Measurements from ENCODE around the gene MAN2A1. TPM values are rescaled to one million over a fixed set of nuclear protein-coding genes. Genes with fewer than 3 reads are reported as not detected.
"Not testable (repeated sequence)": the region's sequence is repeated elsewhere in the genome, so short reads cannot be mapped to it uniquely, and the experiment has no call there.

The MAN2A1 gene
- total RNA-seq, 1 experiment from 2014 or later, result 75.3 TPM

DNA sequence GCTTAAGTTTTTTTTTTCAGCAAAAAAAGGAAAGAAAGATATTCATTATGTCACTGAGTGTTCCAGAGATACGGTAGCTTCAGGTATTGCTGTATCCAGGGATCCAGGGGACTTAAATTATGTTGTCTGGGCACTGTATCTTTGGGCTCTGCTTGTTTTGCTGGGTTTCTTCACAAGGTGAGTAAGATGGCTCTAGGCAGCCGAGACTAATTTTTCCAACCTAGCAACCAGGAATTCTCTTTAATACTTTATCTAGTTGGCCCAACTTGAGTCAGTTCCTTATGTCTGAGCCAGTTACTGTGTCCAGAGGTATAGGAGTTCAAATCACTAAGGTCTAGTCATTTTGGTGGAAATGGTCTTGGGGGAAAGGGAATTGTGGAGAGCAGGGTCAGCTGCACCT lies 66.0 kb downstream of the MAN2A1 start:
- no peak for DNase-seq (ENCODE audit: low spot score)

DNA sequence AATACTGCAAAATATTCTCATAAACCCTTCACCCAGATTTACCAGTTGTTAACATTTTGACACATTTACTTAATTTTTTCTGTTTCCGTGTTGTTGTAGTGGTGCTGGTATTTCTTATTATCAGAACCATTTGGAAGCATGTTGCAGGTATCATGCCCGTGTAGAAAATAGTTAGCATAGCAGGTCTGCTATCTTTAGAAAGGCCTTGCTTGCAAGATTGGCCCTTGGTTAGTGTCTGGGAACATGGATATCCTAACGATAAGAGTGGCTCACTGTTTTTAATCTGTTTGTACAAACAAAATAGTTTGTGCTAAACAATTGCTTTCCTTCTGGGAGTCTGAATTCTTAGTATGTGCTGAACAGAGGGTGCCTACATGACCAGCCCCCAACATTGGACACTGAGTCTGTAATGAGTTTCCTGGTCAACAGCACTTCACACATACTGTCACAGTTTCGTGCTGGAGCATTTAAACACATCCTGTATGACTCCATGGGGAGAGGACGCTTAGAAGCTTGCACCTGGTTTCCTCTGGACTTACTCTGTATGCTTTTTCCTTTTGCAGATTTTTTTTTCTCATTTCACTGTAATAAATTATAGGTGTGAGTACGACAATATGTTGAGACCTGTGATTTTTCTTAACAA lies 66.9 kb downstream of the MAN2A1 start:
- no peak for DNase-seq (ENCODE audit: low spot score)

DNA sequence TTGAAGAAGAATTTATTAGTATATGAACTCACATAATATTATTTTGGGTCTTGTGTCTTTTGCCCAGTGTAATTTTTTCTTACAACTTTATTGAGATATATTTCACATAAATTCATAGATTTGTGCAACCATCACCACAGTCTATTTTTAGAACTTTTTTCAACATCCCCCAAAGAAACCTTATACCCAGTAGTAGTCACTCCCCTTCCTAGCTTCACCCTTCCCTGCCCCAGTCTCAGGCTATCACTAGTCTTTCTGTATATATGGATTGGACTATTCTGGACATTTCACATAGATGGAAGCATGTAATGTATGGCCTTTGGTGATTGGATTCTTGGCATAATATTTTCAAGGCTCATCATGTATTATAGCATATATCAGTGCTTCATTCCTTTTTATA lies 67.8 kb downstream of the MAN2A1 start:
- DNase-seq (ENCODE audit: low spot score), result no peak

DNA sequence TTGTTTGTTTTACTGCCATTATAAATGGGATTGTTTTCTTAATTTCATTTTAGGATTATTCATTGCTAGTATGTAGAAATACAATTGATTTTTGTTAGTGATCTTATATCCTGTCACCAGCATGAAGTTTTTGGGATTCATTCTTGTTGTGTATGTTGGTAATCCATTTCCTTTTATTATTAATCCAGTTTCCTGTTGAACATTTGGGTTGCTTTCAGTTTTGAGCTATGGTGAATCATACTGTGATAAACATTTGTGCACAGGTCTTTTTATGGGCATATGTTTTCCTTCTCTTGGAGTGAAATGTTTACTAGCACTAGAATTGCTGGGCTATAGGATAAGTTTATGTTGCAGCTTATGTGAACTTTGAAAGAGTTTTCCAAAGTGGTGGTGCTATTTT lies 69.6 kb downstream of the MAN2A1 start:
- peak; percentile 16 for DNase-seq (ENCODE audit: low spot score)

DNA sequence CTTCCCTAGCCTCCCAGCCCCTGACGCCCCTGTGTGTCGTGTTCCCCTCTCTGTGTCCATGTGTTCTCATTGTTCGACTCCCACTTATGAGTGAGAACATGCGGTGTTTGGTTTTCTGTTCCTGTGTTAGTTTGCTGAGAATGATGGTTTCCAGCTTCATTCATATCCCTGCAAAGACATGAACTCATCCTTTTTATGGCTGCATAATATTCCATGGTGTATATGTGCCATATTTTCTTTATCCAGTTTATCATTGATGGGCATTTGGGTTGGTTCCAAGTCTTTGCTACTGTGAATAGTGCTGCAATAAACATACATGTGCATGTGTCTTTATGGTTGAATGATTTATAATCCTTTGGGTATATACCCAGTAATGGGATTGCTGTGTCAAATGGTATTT lies 70.4 kb downstream of the MAN2A1 start:
- not testable (repeated sequence) for DNase-seq (ENCODE audit: low spot score)

DNA sequence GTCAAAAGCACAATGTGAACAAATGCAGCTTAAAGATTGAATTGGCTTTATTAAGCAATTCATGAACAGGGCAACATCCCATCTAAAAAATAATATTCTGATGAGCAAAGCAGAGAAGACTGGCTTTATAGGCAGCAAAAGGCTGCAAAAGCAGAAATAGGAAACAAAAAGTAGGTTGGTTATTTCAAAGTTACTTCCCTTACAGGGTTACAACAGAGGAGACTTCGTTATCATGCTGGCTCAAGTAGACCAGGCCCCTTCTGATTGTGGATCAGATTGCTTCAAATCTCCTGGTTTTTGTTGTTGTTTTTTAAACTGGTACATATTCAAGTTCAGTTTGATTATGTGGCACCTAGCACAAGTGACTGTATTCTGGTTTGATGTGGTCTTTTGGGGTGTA lies 73.1 kb downstream of the MAN2A1 start:
- no peak for DNase-seq (ENCODE audit: low spot score)

DNA sequence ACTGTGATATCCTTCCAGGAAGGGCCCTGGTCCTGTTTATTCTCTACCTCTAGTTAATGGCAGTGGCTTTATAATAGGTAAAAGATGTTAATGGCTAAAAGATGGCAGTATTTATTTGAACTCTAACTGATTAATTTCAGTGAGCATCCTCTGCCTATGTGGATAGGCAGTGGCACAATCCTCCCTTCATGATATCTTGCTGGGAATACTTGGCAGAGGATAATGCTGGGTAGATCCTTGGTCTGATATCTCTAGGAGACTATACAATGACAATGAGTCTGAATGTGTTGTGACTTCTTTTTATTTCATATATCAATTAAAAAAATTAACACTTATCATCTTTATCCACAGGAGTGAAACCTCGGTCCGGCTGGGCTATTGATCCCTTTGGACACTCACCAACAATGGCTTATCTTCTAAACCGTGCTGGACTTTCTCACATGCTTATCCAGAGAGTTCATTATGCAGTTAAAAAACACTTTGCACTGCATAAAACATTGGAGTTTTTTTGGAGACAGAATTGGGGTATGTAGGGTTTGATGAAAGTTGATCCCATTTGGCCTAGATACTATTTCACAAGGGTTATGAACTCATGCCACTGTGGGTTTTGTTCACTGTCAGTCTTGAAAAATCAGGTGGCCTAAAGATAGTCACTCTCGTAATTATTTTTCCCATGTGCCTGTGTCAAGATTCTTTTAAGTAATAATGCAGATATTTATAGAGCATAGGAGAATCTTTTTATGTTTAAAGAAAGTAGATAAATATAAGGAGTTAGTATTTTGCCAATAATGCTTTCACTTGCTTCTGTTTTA lies 77.7 kb downstream of the MAN2A1 start:
- DNase-seq (ENCODE audit: low spot score), result no peak

DNA sequence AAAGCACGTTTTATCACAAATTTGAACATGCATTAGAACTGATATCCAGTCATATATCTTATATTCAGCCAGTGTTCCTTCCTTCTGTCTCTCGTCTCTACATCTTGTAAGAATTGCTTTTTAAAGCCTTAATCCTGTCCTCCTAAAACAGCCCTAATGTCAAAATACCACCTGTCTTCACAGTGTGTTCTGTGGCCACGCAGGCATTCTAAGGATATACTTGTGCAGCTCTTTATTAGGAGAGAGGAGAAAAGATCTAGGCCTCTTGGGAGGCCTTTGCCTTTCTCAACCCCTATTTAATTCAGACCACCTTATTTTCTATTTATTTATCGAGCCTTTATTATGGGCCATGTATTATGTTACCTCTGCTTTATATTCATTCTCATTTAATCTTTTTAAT lies 78.3 kb downstream of the MAN2A1 start:
- no peak for DNase-seq (ENCODE audit: low spot score)

DNA sequence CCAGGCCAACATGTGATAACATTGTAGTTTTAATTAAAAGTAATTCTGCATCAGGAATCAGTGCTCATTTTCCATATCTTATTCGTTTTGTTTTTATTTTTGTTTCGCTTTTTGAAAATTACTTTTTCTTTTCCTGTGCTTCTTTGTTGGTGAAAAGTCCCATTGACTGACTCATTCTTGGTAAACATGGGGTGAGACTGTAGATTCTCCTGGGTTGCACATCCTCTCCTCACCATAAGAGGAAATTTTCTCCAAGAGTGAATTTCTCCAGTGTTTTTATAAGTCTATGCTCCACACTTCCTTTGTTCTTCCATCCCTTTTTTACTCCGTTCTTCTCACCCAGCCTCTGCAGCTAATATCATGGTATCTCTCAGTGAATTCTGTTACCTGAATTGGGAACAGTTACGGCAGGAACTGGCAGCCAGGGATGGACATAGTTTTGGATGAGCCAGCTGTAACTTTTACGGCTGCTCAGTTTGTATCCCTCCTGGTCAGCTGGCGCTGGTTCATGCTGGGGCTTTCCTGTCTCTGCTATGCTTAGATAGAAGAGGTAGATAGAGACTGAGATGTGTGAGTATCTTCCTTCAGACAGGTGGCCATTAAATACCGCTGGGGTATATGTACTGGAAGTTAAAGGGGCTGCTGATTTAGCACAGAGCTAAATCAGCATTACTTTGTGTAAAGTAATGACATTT lies 80.0 kb downstream of the MAN2A1 start:
- DNase-seq (ENCODE audit: low spot score), result no peak

DNA sequence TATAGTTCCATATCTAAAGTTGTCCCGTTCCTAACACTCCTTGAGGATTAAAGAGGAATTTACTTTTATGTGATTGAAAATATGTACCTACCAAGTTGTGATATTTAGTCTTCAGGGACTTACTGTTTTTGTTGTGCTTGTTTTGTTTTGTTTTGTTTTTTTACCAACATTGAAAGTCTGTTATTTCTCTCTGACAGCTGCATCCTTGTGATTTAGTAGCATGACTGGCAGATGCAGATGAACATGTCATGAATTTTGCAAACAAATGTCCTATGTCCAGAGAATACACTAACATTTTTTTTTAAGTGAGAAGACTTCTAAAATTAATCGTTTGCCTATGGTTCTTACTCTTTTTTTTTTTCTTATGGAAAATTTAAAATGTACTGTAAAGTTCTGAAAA lies 85.4 kb downstream of the MAN2A1 start:
- DNase-seq (ENCODE audit: low spot score), result no peak

DNA sequence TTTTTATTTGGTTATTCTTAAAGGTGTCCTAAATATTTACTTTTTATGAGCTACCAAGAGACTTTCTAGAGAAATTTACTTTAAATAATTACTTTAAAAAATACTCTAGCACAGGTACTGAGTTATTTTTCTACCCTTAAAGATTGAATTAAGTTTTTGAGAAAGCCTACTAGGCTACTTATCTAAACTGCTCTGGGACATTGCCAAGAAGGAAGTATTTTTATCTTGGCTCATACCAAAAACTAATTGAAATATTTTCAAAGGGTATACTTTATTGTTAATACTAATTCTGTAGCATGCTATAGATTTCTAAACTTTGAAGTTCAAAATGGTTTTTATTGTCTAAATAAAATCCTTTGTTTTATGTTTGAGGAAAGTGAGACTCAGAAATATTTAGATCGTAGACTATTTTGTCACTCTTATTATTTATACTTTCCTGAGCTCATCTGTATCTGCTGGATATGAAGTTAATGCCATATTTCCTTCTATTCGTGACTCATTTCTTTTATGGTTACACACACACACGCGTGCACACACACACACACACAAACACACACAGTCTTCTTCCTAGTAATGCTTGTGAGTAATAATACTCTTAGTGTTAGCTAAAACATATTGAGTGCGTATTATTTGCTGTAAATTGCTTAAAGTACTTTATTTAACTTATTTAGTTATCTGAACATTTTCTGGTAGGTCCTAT lies 89.5 kb downstream of the MAN2A1 start:
- DNase-seq (ENCODE audit: low spot score), result no peak

DNA sequence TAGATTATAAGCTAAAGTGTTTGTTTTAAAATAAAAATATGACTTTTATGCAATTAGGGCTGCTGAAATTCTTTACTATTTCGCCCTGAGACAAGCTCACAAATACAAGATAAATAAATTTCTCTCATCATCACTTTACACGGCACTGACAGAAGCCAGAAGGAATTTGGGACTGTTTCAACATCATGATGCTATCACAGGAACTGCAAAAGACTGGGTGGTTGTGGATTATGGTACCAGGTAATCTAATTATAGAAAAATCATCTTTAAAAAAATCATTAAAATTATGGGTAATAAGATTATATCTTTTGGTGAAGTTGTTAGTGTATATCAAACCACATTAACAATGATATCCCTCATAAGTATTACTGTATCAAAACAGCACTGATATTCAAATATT lies 95.0 kb downstream of the MAN2A1 start:
- DNase-seq (ENCODE audit: low spot score), result no peak

DNA sequence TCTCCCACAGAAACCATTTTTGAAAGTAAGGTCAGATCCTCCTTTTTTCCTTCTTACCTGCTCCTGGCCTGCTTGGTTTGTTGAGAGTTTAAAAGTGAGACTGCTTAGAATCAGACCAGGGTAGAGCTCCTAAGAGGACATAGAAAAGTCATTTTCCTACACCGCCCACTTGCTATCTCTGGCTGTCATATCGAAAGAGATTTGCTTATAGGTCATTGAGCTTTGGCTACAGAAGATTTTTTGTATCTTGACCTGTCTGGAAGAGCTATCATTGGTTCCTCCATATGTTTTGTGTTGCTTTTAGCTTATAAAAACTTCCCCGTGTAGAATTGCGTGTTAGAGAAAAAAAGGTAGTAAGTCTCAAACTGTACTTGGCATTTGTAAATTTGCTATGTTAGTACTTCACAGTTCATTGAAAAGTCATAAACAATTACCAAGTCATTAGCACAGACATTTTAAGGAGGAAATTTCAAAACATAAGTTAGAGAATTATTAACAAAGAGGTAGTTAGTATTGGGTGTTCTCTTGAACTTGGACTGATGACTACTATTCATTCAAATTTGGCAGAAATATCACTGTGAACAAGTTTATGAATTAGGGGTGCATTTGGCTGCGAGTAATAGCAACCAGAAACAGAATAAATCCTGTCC lies 96.6 kb downstream of the MAN2A1 start:
- DNase-seq (ENCODE audit: low spot score), result no peak

DNA sequence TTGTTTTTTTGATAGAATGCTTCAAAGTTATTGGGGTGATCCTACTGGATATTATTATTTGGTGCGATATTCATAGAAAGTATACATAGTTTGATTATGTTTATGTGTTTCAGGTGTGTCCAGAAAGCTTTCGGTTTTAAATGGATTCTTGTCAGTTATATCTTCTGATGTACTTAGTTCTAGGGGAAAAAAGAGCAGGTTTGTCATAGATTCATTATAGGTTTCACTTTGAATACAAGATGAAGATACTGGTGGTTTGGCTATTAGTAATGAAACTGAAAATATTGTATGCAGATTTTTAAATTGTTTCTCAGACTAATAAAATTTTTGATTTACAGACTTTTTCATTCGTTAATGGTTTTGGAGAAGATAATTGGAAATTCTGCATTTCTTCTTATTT lies 98.9 kb downstream of the MAN2A1 start:
- DNase-seq (ENCODE audit: low spot score), result no peak

DNA sequence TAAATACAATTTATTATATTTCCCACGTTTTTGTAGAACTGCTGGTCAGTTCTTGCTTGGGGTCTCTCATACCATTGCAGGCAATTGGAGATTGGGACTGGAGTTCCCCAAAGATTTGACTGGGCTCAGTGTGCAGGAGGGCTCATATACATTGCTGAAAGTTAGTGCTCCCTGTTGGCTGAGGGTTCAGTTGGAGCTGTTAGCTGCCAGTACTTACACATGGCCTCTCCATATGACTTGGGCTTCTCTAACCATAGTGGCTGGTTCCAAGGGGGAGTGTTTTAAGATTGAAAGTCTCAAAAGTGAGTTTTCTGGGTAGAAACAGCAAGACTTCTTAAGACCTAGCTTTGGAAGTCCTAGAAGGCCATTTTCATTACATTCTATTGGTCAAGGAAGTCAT lies 102.9 kb downstream of the MAN2A1 start:
- no peak for DNase-seq (ENCODE audit: low spot score)

DNA sequence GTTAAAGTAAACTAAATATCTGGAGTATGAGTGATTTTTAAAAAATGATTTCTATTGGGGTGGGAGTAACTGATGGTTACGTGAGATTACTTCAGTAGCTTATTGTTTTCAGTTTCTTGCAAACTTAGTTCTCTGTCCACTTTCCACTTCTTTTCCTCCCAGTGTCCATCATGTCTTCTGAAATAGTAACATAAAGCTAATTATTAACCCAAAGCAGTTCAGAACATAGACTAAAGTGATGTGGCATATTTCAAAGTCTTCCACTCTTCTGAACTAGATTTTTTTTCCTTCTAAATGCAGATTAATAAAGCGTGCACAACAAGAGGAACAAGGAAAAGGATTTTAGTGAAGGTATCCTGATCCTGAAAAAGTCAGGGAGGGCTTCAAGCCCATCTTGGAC lies 114.1 kb downstream of the MAN2A1 start:
- DNase-seq (ENCODE audit: low spot score), result no peak

DNA sequence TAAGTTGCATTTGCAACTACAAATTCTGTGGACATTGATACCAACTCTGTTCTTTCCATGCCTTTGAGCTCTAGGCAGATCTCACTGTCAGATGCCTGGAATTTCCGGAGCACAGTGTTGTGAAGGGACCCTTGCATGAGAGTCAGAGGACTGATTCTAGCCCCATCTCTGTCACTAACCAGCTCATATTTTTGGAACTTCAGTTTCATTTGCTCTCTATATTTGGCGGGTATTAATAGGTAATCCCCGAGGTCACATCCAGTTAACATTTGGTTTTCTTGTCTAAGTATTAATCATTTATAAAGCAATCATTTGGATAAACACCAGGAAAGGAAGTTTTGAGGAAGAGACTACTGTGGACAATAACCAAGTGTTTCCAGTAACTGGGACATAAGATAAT lies 115.7 kb downstream of the MAN2A1 start:
- DNase-seq (ENCODE audit: low spot score), result no peak

DNA sequence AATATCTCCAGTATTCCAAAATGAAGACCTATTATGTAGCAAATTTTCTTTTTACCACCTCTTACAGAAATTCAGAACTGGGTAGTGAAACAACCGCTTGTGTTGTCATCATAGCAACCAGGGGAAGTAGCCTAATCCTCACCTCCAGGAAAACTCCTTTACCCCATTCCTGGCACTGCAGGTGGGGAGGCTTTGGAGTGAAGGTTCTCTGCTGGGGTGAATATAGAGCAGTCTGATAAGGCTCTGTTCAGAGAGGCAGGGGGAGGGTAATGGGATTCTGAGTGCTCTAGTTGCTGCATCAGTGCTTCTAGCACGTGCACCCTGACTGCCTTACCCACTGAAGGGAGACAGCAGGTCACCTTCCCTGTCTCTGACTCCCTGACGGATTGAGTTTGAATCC lies 116.2 kb downstream of the MAN2A1 start:
- DNase-seq (ENCODE audit: low spot score), result no peak

DNA sequence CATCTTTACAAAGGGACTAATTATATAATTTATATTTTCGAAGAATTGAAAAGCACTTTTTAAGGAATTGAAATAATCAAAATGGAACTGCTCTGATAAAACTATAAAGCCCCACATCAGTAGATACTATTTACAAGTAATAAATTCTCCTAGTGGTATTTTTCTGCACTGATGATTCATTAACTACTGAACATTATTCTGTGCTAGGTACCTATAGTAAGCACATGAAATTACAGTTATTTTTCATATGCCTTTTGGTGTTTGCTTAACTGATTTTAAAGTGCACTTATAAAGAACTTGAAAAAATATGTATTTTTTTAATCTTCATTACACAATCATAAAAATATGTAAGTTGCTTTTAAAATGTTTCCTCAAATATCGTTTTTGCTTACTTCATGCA lies 123.0 kb downstream of the MAN2A1 start:
- DNase-seq (ENCODE audit: low spot score), result no peak

DNA sequence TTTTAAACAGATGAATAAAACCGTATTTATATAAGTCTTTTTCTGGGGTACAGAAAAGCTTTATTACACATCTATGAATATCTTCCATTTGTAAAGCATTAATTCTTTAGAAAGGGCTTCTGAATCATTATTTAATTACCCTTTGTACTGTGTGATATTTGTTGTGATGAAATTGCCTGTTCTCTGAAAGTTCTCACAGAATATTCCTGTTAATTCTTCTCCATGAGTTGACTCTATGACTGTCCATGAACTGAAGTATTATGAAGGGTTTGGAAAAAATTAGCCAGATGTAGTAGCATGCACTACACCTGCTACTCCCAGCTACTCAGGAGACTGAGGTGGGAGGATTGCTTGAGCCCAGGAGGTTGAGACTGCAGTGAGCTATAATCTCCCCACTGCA lies 127.0 kb downstream of the MAN2A1 start:
- DNase-seq (ENCODE audit: low spot score), result no peak

DNA sequence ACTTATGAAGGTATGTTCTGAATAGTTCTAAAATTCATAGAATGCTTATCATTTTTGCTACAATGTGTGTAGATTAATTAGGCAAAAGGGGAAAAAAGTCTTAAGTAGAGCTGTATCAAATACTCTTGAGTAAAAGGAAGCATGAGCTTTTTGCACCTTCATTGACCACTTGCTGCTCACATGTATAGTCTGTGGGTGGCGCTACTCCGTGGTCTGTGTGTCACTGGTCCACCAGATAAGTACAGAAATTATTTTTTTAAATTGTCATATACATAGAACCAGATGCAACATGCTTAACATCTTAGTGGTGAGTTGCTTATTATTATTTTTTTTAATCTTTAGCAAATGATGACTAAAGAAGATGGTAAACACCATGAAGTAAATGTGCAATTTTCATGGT lies 130.2 kb downstream of the MAN2A1 start:
- DNase-seq (ENCODE audit: low spot score), result no peak

DNA sequence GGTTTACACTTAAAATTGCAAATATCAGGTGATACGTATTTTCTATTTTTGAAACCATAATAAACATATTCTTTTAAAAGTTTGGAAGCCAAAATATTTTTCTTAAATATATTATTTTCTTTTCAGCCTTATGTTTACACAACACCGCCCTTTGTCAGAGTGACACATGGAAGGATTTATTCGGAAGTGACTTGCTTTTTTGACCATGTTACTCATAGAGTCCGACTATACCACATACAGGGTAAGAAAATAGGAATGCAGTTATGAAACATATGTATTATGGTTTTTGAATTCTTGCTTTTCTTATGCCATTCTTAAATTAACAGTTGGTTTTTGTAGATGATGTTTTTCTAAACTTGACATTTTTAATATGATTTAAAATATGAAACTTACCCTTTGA lies 133.9 kb downstream of the MAN2A1 start:
- peak; percentile 45 for DNase-seq (ENCODE audit: low spot score)

Data from A172 (cell line).